ENCODE measurements around the gene CERS1.

CERS1 gene

GRCh38 chr19:18910010-18910409, 14.1 kb upstream of the CERS1 start:
- Histone ChIP-seq H2AFZ (ENCODE audit: low read depth, low read length) (no peak overlapping the region), H3K27ac (ENCODE audit: low read length) (no peak overlapping the region), H3K79me2 (ENCODE audit: low read length) (peaks cover 23% of the 10 kb centered on the region), H3K9ac (ENCODE audit: low read length) (no peak overlapping the region), H3K36me3 (replicated peaks; ENCODE audit: low read depth, low read length) (peaks cover 40% of the 10 kb centered on the region), H3K4me3 (ENCODE audit: low read length) (no peak overlapping the region), H3K4me2 (ENCODE audit: low read length) (no peak overlapping the region), H3K4me1 (ENCODE audit: low read length) (no peaks in the 10 kb centered on the region), H3K27me3 (ENCODE audit: low read depth, low read length) (no peaks in the 10 kb centered on the region), H3K9me3 (ENCODE audit: insufficient read depth, low read length) (no peaks in the 10 kb centered on the region), H4K20me1 (ENCODE audit: insufficient read depth, low read length) (peaks cover 12% of the 10 kb centered on the region; the same call in 1 of the 2 replicates)
- TF ChIP-seq EZH2phosphoT487 (IDR thresholded peaks at IDR 0.05; ENCODE audit: low read depth) = no peak
- no peak for TF ChIP-seq CTCF (IDR thresholded peaks at IDR 0.05; ENCODE audit: low read depth, low read length)

GRCh38 chr19:18908917-18909619, 13.1 kb upstream of the CERS1 start:
- peaks cover 15% of the 10 kb centered on the region for H3K79me2 ChIP-seq (ENCODE audit: low read length)
- H3K4me3 ChIP-seq (ENCODE audit: low read length) = no peak overlapping the region
- H3K4me1 ChIP-seq (ENCODE audit: low read length) = no peaks in the 10 kb centered on the region
- H4K20me1 ChIP-seq (ENCODE audit: insufficient read depth, low read length) = peaks cover 11% of the 10 kb centered on the region; the same call in 1 of the 2 replicates
- H3K4me2 ChIP-seq (ENCODE audit: low read length) = no peak overlapping the region
- TF ChIP-seq CTCF (IDR thresholded peaks at IDR 0.05; ENCODE audit: low read depth, low read length) (no peak), EZH2phosphoT487 (IDR thresholded peaks at IDR 0.05; ENCODE audit: low read depth) (no peak)
- no peak overlapping the region for H3K27ac ChIP-seq (ENCODE audit: low read length)
- H3K9me3 ChIP-seq (ENCODE audit: insufficient read depth, low read length) = no peaks in the 10 kb centered on the region
- peaks cover 37% of the 10 kb centered on the region for H3K36me3 ChIP-seq (replicated peaks; ENCODE audit: low read depth, low read length)
- no peaks in the 10 kb centered on the region for H3K27me3 ChIP-seq (ENCODE audit: low read depth, low read length)
- H2AFZ ChIP-seq (ENCODE audit: low read depth, low read length) = no peak overlapping the region
- H3K9ac ChIP-seq (ENCODE audit: low read length) = no peak overlapping the region

- Histone ChIP-seq H3K9me3 (ENCODE audit: insufficient read depth, low read length) (no peaks in the 10 kb centered on the region), H3K4me3 (ENCODE audit: low read length) (no peak overlapping the region), H3K27me3 (ENCODE audit: low read depth, low read length) (no peaks in the 10 kb centered on the region), H3K9ac (ENCODE audit: low read length) (no peak overlapping the region), H3K4me2 (ENCODE audit: low read length) (no peak overlapping the region), H4K20me1 (ENCODE audit: insufficient read depth, low read length) (peaks cover 3% of the 10 kb centered on the region), H3K4me1 (ENCODE audit: low read length) (no peaks in the 10 kb centered on the region), H3K79me2 (ENCODE audit: low read length) (no peaks in the 10 kb centered on the region), H3K27ac (ENCODE audit: low read length) (no peak overlapping the region), H3K36me3 (replicated peaks; ENCODE audit: low read depth, low read length) (peaks cover 18% of the 10 kb centered on the region), H2AFZ (ENCODE audit: low read depth, low read length) (no peak overlapping the region)
- TF ChIP-seq EZH2phosphoT487 (IDR thresholded peaks at IDR 0.05; ENCODE audit: low read depth) (no peak), CTCF (IDR thresholded peaks at IDR 0.05; ENCODE audit: low read depth, low read length) (no peak)
These were observed 10.9 kb upstream of the CERS1 start for GRCh38 chr19:18906605-18907519.
